Activated CD8-positive, alpha-beta memory T cell treated with anti-CD3 and anti-CD28 coated beads, Interleukin-2, amount 50 U/mL, for 48 hours (primary cell): Measurements from ENCODE around the gene TSHZ2.
"Not testable (repeated sequence)": the region's sequence is repeated elsewhere in the genome, so short reads cannot be mapped to it uniquely, and the experiment has no call there.

Experiments
- DNase-seq: peaks from one replicate; pipeline ENCODE4 v3.0.0-alpha.2; 2020

TSHZ2 gene

DNA sequence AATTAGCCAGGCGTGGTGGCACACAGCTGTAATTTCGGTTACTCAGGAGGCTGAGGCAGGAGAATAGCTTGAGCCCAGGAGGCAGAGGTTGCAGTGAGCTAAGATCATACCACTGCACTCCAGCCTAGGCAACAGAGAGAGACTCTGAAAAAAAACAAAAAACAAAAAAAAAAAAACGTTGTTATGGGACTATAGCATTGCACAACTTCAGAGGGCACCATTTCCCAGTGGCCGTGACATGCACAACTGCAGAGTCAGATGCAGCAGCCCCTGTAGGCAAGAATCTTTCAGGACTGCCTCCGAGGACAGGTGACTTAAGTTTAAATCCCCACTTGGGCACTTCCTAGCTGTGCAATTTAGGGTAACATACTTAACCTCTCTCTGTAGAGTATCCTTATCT, 557.5 kb downstream of the TSHZ2 start:
- DNase-seq = no peak

DNA sequence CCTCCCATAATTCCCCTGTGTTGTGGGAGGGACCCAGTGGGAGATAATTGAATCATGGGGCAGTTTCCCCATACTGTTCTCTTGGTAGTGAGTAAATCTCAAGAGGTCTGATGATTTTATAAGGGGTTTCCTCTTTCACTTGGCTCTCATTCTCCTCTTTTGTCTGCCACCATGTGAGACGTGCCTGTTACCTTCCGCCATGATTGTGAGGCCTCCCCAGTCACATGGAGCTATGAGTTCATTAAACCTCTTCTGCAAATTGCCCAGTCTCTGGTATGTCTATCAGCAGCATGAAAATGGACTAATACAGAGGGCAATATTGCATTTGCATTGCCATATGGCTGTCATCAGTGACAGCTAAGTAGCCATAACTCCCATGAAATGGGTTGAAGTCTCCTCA, 558.3 kb downstream of the TSHZ2 start:
- DNase-seq = no peak

DNA sequence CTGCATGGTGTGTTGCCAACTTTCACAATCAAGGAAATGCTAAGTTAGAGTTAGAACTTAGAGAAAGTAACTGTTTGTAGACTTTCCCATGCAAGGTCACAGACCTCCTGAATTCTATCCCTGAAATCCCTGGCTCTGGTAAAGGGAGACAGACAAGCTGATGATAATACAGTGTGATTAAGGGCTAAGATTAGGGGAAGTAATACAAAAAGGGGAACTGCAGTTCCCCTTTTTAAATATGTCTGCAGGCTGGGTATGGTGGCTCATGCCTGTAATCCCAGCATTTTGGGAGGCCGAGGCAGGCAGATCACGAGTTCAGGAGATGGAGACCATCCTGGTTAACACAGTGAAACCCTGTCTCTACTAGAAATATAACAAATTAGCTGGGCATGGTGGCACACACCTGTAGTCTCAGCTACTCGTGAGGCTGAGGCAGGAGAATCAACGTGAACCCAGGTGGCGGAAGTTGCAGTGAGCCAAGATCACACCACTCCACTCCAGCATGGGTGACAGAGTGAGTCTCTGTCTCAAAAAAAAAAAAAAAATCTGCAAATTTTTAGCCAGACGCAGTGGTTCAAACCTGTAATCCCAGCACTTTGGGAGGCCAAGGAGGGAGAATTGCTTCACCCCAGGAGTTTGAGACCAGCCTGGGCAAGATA, 560.6 kb downstream of the TSHZ2 start:
- not testable (repeated sequence) for DNase-seq

DNA sequence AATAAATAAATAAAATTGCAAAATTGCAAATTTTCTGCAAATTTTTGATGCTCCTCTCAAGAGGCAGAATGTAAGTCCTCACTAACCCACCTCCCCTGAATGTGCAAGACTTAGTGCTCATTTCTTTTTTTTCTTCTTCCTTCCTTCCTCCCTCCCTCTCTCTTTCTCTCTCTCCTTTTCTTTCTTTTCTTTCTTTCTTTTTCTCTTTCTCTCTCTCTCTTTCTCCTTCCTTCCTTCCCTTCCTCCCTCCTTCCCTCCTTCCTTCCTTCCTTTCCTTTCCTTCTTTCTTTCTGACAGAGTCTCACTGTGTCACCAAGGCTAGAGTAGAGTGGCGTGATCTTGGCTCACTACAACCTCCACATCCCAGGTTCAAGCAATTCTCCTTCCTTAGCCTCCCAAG, 561.3 kb downstream of the TSHZ2 start:
- no peak for DNase-seq

DNA sequence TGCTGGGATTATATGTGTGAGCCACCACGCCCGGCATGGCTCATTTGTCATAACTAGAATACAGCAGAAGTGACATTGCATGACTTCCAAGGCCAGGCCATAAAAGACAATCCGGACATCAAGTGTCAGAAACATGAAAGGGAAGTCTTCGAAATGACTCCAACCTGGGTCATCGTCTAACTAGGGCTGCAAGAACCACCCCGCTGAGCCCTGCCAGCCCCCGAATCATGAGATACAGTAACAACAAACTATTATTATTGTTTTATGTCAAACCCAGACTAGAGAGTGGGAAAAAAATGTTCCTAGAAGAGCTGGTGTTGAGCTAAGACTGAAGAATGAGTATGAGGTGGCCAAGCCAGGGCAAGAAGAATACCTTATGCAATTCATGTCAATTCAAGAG, 561.9 kb downstream of the TSHZ2 start:
- DNase-seq = no peak

DNA sequence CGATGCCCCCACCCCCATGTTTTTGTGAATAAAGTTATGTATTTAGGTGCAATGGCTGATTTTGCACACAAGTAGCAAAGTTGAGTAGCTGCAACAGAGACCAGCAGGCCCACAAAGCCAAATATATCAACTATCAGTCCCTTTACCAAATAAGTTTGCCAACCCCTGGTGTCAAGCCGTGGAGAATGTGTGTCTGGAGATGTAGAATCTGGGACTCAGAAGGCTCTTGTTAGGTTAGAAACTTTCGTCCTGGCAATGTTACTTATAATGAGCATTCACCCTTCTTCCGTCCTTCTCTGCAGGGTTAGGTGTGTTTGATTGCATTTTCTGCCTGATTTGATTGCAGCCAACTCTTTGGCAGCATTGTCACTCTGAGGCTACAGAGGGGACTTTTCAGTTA, 563.7 kb downstream of the TSHZ2 start:
- no peak for DNase-seq

DNA sequence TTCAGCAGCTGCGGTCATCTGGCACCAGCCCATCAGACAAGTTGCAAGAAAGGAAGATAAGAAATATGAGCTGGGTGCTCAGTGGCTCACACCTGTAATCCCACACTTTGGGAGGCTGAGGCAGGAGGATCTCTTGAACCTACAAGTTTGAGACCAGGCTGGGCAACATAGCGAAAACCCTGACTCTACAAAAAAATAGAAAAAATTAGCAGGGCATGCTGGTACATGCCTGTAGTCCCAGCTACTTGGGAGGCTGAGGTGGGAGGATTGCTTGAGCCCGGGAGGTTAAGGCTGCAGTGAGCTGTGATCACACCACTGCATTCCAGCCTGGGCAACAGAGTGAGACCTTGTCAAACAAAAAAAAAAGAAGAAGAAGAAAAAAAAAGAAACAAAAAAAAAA, 564.2 kb downstream of the TSHZ2 start:
- not testable (repeated sequence) for DNase-seq

DNA sequence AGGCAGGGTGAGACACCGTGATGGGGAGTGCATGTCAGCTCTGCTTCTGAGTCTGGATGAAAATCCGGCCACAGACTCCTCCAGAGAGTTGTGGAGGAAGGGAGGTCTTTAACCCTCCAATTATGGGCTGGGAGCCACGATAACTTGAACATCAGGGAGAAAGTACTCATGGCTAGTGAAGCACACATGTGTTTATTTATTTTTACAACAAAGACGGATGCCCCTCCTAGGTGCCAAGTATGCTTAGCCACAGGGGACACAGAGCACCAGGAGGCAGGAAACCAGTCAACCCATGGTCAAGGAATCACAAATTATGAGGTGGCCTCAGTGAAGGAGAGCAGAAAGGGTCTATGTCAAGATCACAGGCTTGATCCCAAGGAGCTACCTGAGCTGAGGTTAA, 567.4 kb downstream of the TSHZ2 start:
- no peak for DNase-seq
